ENCODE measurements around the gene ABCA7. TPM values are rescaled to one million over a fixed set of nuclear protein-coding genes. Genes with fewer than 3 reads are reported as not detected.

Gene ABCA7
- total and polyA plus RNA-seq, 2 of the 13 experiments (the other 11 are each of a cell fraction or from before 2014, with no cell fraction given) = 4.4 to 32.4 TPM

- TF ChIP-seq SKI (IDR thresholded peaks at IDR 0.05; ENCODE audit: partially characterized antibody) = peak; percentile 95
- TF ChIP-seq ATF5 (CRISPR knock-in tag; IDR thresholded peaks at IDR 0.05; ENCODE audit: low read depth) = no peak
- TF ChIP-seq ZNF781 (CRISPR knock-in tag; IDR thresholded peaks at IDR 0.05; ENCODE audit: borderline replicate concordance, not compliant biosample characterization) = no peak
- peak in 1 of 2 experiments; percentile 48; a peak in 1 of 4 replicates for TF ChIP-seq EP300 (IDR thresholded peaks at IDR 0.05; ENCODE audit: low read depth in 2 of 2, low read length in 2 of 2)
- peak; percentile 41; the same call in 1 of the 2 replicates for TF ChIP-seq EP300 (CRISPR knock-in tag; IDR thresholded peaks at IDR 0.05; ENCODE audit: borderline replicate concordance)
- no peak for TF ChIP-seq FLYWCH1 (CRISPR knock-in tag; IDR thresholded peaks at IDR 0.05)
- TF ChIP-seq NFE2L2 (IDR thresholded peaks at IDR 0.05; ENCODE audit: low read length) = no peak
- no peak for TF ChIP-seq ATM (IDR thresholded peaks at IDR 0.05; ENCODE audit: borderline replicate concordance)
- no peak for TF ChIP-seq TEAD2 (CRISPR knock-in tag; IDR thresholded peaks at IDR 0.05)
- TF ChIP-seq SMC3 (IDR thresholded peaks at IDR 0.05; ENCODE audit: low read length) = no peak
- no peak for TF ChIP-seq ZNF652 (CRISPR knock-in tag; IDR thresholded peaks at IDR 0.05; ENCODE audit: borderline replicate concordance, low read depth)
- TF ChIP-seq MAZ (IDR thresholded peaks at IDR 0.05; ENCODE audit: borderline replicate concordance, low read depth, low read length) = peak; percentile 42; the same call in 1 of the 2 replicates
- no peak for TF ChIP-seq MAZ (CRISPR knock-in tag; IDR thresholded peaks at IDR 0.05; ENCODE audit: low read depth)
- no peak for TF ChIP-seq MBNL3 (CRISPR knock-in tag; conservative IDR thresholded peaks at IDR 0.05)
- no peak for TF ChIP-seq MBD4 (IDR thresholded peaks at IDR 0.05; ENCODE audit: borderline replicate concordance, low read length)
- no peak for TF ChIP-seq THAP8 (CRISPR knock-in tag; IDR thresholded peaks at IDR 0.05; ENCODE audit: borderline replicate concordance)
- TF ChIP-seq ZNF687 (CRISPR knock-in tag; IDR thresholded peaks at IDR 0.05) = peak; percentile 97
- 0 out of 2 replicates have a peak, but pooled peaks have one; percentile 15 for TF ChIP-seq ZNF770 (CRISPR knock-in tag; IDR thresholded peaks at IDR 0.05)
- TF ChIP-seq ZNF737 (CRISPR knock-in tag; IDR thresholded peaks at IDR 0.05; ENCODE audit: borderline replicate concordance) = no peak
- TF ChIP-seq ZNF775 (CRISPR knock-in tag; IDR thresholded peaks at IDR 0.05; ENCODE audit: borderline replicate concordance) = no peak
- no peak for TF ChIP-seq ZNF143 (CRISPR knock-in tag; IDR thresholded peaks at IDR 0.05)
These were observed 46.5 kb upstream of the ABCA7 start (continued) for GRCh38 chr19:993361-993830.

Data from HepG2 (cell line).